ENCODE results near the gene RTTN. TPM values are rescaled to one million over a fixed set of nuclear protein-coding genes. Genes with fewer than 3 reads are reported as not detected.

The RTTN gene
- total and polyA plus RNA-seq, 4 donors: 1.1 to 14.3 (median 8.8) TPM

GRCh38 chr18:70128271-70128670 is 77.2 kb downstream of the RTTN start:
- Histone ChIP-seq H3K27me3 (ENCODE audit: control insufficient read depth in 4 of 4, insufficient read depth in 4 of 4, low read length in 3 of 4) (no peaks in the 10 kb centered on the region), H3K4me3 (ENCODE audit: low read depth in 1 of 3, low read length in 3 of 3) (no peak overlapping the region), H3K9ac (ENCODE audit: low read depth in 1 of 2, low read length in 2 of 2) (no peak overlapping the region), H3K9me3 (ENCODE audit: control insufficient read depth in 4 of 4, low read length in 3 of 4) (no peaks in the 10 kb centered on the region), H3K27ac (ENCODE audit: low read depth in 1 of 2, low read length in 2 of 2) (no peak overlapping the region), H3K4me1 (ENCODE audit: control insufficient read depth in 4 of 4, insufficient read depth in 4 of 4, low read length in 3 of 4) (no peaks in the 10 kb centered on the region), H3K36me3 (ENCODE audit: control insufficient read depth in 4 of 4, insufficient read depth in 3 of 4, low read depth in 1 of 4, low read length in 3 of 4) (peaks cover 0 to 21% (median 4%) of the 10 kb centered on the region in 4 donors)
- TF ChIP-seq TAF1 (conservative IDR thresholded peaks at IDR 0.05) (no peak), YY1 (IDR thresholded peaks at IDR 0.05) (no peak), FOXA2 (IDR thresholded peaks at IDR 0.05) (no peak)
- no peak for DNase-seq (ENCODE audit: low spot score)
- 91% methylated on average over 2 of the region's 2 CpGs for WGBS

GRCh38 chr18:70127359-70127758 is 78.1 kb downstream of the RTTN start:
- no peak overlapping the region for H3K27ac ChIP-seq (ENCODE audit: low read depth in 1 of 2, low read length in 2 of 2)
- no peaks in the 10 kb centered on the region for H3K9me3 ChIP-seq (ENCODE audit: control insufficient read depth in 4 of 4, low read length in 3 of 4)
- no peak for TF ChIP-seq GABPA (IDR thresholded peaks at IDR 0.05 in 1 of 2, conservative IDR thresholded peaks at IDR 0.05 in 1 of 2)
- peaks cover 0 to 17% (median 5%) of the 10 kb centered on the region in 4 donors for H3K36me3 ChIP-seq (ENCODE audit: control insufficient read depth in 4 of 4, insufficient read depth in 3 of 4, low read depth in 1 of 4, low read length in 3 of 4)
- WGBS: 69% methylated on average over 1 of the region's 1 CpG
- no peak for DNase-seq (ENCODE audit: low spot score)
- H3K27me3 ChIP-seq (ENCODE audit: control insufficient read depth in 4 of 4, insufficient read depth in 4 of 4, low read length in 3 of 4): no peaks in the 10 kb centered on the region
- no peak overlapping the region for H3K9ac ChIP-seq (ENCODE audit: low read depth in 1 of 2, low read length in 2 of 2)
- no peaks in the 10 kb centered on the region for H3K4me1 ChIP-seq (ENCODE audit: control insufficient read depth in 4 of 4, insufficient read depth in 4 of 4, low read length in 3 of 4)
- no peak overlapping the region for H3K4me3 ChIP-seq (ENCODE audit: low read depth in 1 of 3, low read length in 3 of 3)

- Histone ChIP-seq H3K4me3 (ENCODE audit: low read depth in 1 of 3, low read length in 3 of 3) (no peak overlapping the region), H3K27me3 (ENCODE audit: control insufficient read depth in 4 of 4, insufficient read depth in 4 of 4, low read length in 3 of 4) (no peaks in the 10 kb centered on the region), H3K9ac (ENCODE audit: low read depth in 1 of 2, low read length in 2 of 2) (no peak overlapping the region), H3K27ac (ENCODE audit: low read depth in 1 of 2, low read length in 2 of 2) (no peak overlapping the region), H3K36me3 (ENCODE audit: control insufficient read depth in 4 of 4, insufficient read depth in 3 of 4, low read depth in 1 of 4, low read length in 3 of 4) (peaks cover 0 to 18% (median 5%) of the 10 kb centered on the region in 4 donors), H3K9me3 (ENCODE audit: control insufficient read depth in 4 of 4, low read length in 3 of 4) (no peaks in the 10 kb centered on the region), H3K4me1 (ENCODE audit: control insufficient read depth in 4 of 4, insufficient read depth in 4 of 4, low read length in 3 of 4) (no peaks in the 10 kb centered on the region)
- no peak for TF ChIP-seq RXRA (IDR thresholded peaks at IDR 0.05)
- TF ChIP-seq REST (IDR thresholded peaks at IDR 0.05): no peak
- TF ChIP-seq RAD21 (IDR thresholded peaks at IDR 0.05): no peak
- DNase-seq (ENCODE audit: low spot score): no peak
- WGBS: 97% methylated on average over 1 of the region's 1 CpG
Measured at GRCh38 chr18:70126832-70127231, 78.7 kb downstream of the RTTN start.

- Histone ChIP-seq H3K9me3 (ENCODE audit: control insufficient read depth in 4 of 4, low read length in 3 of 4) (no peaks in the 10 kb centered on the region), H3K27me3 (ENCODE audit: control insufficient read depth in 4 of 4, insufficient read depth in 4 of 4, low read length in 3 of 4) (no peaks in the 10 kb centered on the region), H3K9ac (ENCODE audit: low read depth in 1 of 2, low read length in 2 of 2) (no peak overlapping the region), H3K4me1 (ENCODE audit: control insufficient read depth in 4 of 4, insufficient read depth in 4 of 4, low read length in 3 of 4) (no peaks in the 10 kb centered on the region), H3K36me3 (ENCODE audit: control insufficient read depth in 4 of 4, insufficient read depth in 3 of 4, low read depth in 1 of 4, low read length in 3 of 4) (peaks cover 0 to 25% (median 10%) of the 10 kb centered on the region in 4 donors), H3K27ac (ENCODE audit: low read depth in 1 of 2, low read length in 2 of 2) (no peak overlapping the region), H3K4me3 (ENCODE audit: low read depth in 1 of 3, low read length in 3 of 3) (no peak overlapping the region)
- WGBS: 96% methylated on average over 4 of the region's 4 CpGs
- no peak for TF ChIP-seq EGR1 (IDR thresholded peaks at IDR 0.05; ENCODE audit: low read depth in 2 of 2)
- no peak for TF ChIP-seq RXRA (IDR thresholded peaks at IDR 0.05)
- TF ChIP-seq GABPA (IDR thresholded peaks at IDR 0.05 in 1 of 2, conservative IDR thresholded peaks at IDR 0.05 in 1 of 2): no peak
- no peak for TF ChIP-seq TAF1 (conservative IDR thresholded peaks at IDR 0.05)
- no peak for TF ChIP-seq SP1 (IDR thresholded peaks at IDR 0.05)
- no peak for TF ChIP-seq ZBTB33 (IDR thresholded peaks at IDR 0.05)
- no peak for TF ChIP-seq YY1 (IDR thresholded peaks at IDR 0.05)
- no peak for TF ChIP-seq JUND (IDR thresholded peaks at IDR 0.05)
- TF ChIP-seq MAX (IDR thresholded peaks at IDR 0.05): no peak
- no peak for DNase-seq (ENCODE audit: low spot score)
Measured at GRCh38 chr18:70124139-70124538, 81.3 kb downstream of the RTTN start.
